ENCODE results near the gene RAMP3.

RAMP3 gene

GRCh38 chr7:45220846-45221618 is 63.4 kb downstream of the RAMP3 start:
- no peak for TF ChIP-seq CTCF (IDR thresholded peaks at IDR 0.05; ENCODE audit: poor library complexity, severe bottlenecking)
- Histone ChIP-seq H3K27me3 (ENCODE audit: insufficient read depth, poor library complexity, severe bottlenecking) (peaks cover 7% of the 10 kb centered on the region), H3K4me3 (ENCODE audit: severe bottlenecking) (no peak overlapping the region), H3K4me1 (ENCODE audit: insufficient read depth, poor library complexity, severe bottlenecking) (no peaks in the 10 kb centered on the region), H3K36me3 (ENCODE audit: low read depth) (no peaks in the 10 kb centered on the region), H3K27ac (ENCODE audit: poor library complexity, severe bottlenecking) (no peak overlapping the region), H3K9me3 (ENCODE audit: severe bottlenecking) (no peaks in the 10 kb centered on the region)
- DNase-seq (ENCODE audit: low spot score) = no peak
- no peak for ATAC-seq (ENCODE audit: low read depth)

- no peak overlapping the region for H3K27ac ChIP-seq (ENCODE audit: poor library complexity, severe bottlenecking)
- H3K36me3 ChIP-seq (ENCODE audit: low read depth) = no peaks in the 10 kb centered on the region
- H3K4me1 ChIP-seq (ENCODE audit: insufficient read depth, poor library complexity, severe bottlenecking) = no peaks in the 10 kb centered on the region
- H3K4me3 ChIP-seq (ENCODE audit: severe bottlenecking) = no peak overlapping the region
- peaks cover 7% of the 10 kb centered on the region for H3K27me3 ChIP-seq (ENCODE audit: insufficient read depth, poor library complexity, severe bottlenecking)
- TF ChIP-seq CTCF (IDR thresholded peaks at IDR 0.05; ENCODE audit: poor library complexity, severe bottlenecking) = no peak
- no peak for DNase-seq (ENCODE audit: low spot score)
- no peak for ATAC-seq (ENCODE audit: low read depth)
- H3K9me3 ChIP-seq (ENCODE audit: severe bottlenecking) = no peaks in the 10 kb centered on the region
Observed at GRCh38 chr7:45221896-45222604, 64.5 kb downstream of the RAMP3 start.

- DNase-seq (ENCODE audit: low spot score) (no peak), ATAC-seq (ENCODE audit: low read depth) (no peak)
- Histone ChIP-seq H3K4me1 (ENCODE audit: insufficient read depth, poor library complexity, severe bottlenecking) (no peaks in the 10 kb centered on the region), H3K27ac (ENCODE audit: poor library complexity, severe bottlenecking) (no peak overlapping the region), H3K36me3 (ENCODE audit: low read depth) (no peaks in the 10 kb centered on the region), H3K4me3 (ENCODE audit: severe bottlenecking) (no peak overlapping the region), H3K9me3 (ENCODE audit: severe bottlenecking) (no peaks in the 10 kb centered on the region), H3K27me3 (ENCODE audit: insufficient read depth, poor library complexity, severe bottlenecking) (peaks cover 4% of the 10 kb centered on the region)
- no peak for TF ChIP-seq CTCF (IDR thresholded peaks at IDR 0.05; ENCODE audit: poor library complexity, severe bottlenecking)
Observed at GRCh38 chr7:45223078-45223477, 65.5 kb downstream of the RAMP3 start.

GRCh38 chr7:45223728-45224630 is 66.4 kb downstream of the RAMP3 start:
- Histone ChIP-seq H3K27me3 (ENCODE audit: insufficient read depth, poor library complexity, severe bottlenecking) (peaks cover 11% of the 10 kb centered on the region), H3K9me3 (ENCODE audit: severe bottlenecking) (no peaks in the 10 kb centered on the region), H3K4me1 (ENCODE audit: insufficient read depth, poor library complexity, severe bottlenecking) (no peaks in the 10 kb centered on the region), H3K27ac (ENCODE audit: poor library complexity, severe bottlenecking) (no peak overlapping the region), H3K36me3 (ENCODE audit: low read depth) (no peaks in the 10 kb centered on the region), H3K4me3 (ENCODE audit: severe bottlenecking) (no peak overlapping the region)
- no peak for TF ChIP-seq CTCF (IDR thresholded peaks at IDR 0.05; ENCODE audit: poor library complexity, severe bottlenecking)
- DNase-seq (ENCODE audit: low spot score) = no peak
- ATAC-seq (ENCODE audit: low read depth) = no peak

Measured in RWPE2 (cell line).